ENCODE results near the gene NPHP4.

DNA sequence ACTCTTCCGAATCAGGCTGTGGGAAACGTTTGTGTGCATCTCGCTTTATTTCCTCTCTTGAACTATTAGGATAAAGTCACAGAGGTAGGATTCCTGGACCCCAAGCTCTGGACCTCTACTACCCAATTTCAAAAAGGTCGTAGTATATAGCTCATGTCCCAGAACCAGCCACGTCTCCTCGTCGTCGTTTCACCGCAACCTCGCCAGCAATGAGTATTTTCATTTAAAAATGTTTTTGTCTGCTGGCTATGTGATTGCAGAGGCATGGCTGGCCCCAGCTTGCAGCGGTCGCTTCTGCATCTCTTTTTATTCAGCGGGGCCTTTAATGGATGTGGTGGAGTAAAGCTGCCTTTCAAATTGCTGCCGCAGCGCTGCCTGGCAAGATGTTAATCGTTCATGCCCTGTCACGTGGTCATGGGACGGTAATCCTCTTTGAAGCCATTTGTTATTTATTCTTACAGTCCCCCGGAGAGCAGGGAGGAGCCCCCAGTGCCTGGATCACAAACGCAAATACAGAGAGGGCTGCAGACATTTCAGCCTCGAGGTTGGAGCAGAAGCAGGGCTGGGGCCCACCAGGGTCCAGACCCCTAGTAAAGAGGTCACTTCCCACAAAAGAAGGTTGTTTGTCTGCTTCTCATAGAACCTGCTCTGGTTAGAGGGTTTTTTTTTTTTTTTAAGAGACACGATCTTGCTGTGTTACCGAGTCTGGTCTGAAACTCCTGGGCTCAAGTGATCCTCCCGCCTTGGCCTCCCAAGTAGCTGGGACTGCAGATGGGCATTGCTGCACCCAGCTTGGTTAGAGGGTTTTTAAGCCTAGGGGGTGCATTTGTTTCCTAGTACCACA, 11.6 kb upstream of the NPHP4 start:
- no peak for TF ChIP-seq POLR2A (IDR thresholded peaks at IDR 0.05; ENCODE audit: low read length)
- TF ChIP-seq, protein P1, sequence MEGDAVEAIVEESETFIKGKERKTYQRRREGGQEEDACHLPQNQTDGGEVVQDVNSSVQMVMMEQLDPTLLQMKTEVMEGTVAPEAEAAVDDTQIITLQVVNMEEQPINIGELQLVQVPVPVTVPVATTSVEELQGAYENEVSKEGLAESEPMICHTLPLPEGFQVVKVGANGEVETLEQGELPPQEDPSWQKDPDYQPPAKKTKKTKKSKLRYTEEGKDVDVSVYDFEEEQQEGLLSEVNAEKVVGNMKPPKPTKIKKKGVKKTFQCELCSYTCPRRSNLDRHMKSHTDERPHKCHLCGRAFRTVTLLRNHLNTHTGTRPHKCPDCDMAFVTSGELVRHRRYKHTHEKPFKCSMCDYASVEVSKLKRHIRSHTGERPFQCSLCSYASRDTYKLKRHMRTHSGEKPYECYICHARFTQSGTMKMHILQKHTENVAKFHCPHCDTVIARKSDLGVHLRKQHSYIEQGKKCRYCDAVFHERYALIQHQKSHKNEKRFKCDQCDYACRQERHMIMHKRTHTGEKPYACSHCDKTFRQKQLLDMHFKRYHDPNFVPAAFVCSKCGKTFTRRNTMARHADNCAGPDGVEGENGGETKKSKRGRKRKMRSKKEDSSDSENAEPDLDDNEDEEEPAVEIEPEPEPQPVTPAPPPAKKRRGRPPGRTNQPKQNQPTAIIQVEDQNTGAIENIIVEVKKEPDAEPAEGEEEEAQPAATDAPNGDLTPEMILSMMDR (IDR thresholded peaks at IDR 0.05): no peak
- TF ChIP-seq MAFK (IDR thresholded peaks at IDR 0.05; ENCODE audit: partially characterized antibody): no peak
- no peak for TF ChIP-seq EP300 (IDR thresholded peaks at IDR 0.05)
- TF ChIP-seq HOXA7 (CRISPR knock-in tag; IDR thresholded peaks at IDR 0.05): no peak
- TF ChIP-seq CHD4 (IDR thresholded peaks at IDR 0.05; ENCODE audit: borderline replicate concordance): no peak
